Measurements from ENCODE around the gene CTSC.
"Not testable (repeated sequence)": the region's sequence is repeated elsewhere in the genome, so short reads cannot be mapped to it uniquely, and the experiment has no call there.

The CTSC gene

DNA sequence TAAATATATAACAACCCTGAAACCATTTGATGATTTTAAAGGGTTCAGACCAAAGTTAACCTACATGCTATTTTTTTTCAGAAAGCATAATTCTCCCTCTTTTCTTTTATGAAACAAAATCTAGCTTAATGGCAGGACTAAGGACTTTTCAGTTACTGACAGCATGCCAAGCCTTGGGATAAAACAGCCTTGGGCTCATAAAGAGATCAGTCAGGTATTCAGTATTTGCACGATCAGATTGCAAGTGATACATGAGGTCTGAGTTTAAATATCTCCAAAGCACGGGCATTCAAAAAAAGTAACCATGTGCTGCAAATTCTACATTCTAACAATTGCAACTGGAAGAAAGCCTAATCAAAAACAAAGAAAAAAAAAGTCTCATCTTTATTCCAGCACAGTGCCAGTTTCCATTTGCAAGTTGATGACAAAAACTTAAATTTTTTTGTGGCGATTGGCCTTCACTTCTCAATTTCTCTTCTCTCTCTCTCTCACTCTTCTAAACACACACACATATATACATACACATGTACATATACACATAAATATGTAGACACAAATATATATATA lies 60.1 kb downstream of the CTSC start:
- no peak for DNase-seq

DNA sequence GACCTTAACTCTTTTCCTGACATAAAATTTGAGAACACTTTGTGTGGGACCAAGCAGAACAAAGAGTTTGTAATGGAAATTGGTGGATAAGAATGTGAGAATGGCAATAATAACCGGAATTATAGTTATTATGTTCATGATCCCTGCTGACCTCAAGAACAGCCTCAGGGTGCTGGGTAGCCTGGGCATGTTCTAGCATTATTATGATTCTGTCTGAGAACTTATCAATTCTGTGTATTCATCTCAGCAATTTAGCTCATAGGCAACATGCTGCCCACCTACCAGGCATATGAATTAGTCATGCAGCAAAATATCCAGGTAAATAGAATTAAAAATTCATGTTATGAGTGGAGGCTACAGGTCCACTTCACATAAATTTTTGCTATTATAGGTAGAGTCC lies 61.9 kb downstream of the CTSC start:
- no peak for DNase-seq

DNA sequence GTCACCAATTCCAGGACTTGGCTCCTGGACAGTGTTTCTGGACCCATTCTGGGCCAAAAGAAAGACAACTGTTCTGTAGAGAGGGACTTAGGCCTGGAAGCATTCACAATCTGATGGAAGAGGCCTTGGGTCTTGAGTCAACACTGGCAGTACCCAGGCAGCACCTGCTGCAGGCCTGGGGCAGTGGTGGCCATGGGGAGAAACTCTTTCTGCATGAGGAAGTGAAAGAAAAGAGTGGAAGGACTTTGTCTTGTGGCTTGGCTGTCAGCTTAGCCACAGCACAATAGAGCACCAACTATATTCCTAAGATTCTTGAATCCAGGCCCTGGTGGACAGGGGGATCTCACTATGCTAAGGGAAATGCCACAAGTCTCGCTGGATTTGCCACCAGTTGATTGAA lies 70.6 kb downstream of the CTSC start:
- no peak for DNase-seq

DNA sequence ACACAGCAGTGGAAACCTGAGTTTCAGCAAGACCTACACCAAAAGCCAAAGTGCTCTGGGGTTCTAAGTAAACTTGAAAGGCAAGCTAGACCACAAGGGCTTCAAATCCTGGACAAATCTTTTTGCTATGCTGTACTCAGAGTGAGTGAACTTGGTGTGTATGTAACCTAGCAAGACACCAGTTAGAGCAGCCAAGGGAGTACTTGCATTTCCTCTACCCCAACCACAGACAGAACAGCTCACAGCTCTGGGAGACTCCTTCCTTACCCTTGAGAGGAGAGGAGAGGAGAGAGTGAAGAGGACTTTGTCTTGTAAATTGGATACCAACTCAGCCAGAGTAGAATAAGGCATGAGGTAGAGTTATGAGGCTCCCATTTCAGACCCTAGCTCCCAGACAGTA lies 71.4 kb downstream of the CTSC start:
- DNase-seq: no peak

GRCh38 chr11:88259431-88259830 lies 78.1 kb downstream of the CTSC start:
- DNase-seq: no peak

DNA sequence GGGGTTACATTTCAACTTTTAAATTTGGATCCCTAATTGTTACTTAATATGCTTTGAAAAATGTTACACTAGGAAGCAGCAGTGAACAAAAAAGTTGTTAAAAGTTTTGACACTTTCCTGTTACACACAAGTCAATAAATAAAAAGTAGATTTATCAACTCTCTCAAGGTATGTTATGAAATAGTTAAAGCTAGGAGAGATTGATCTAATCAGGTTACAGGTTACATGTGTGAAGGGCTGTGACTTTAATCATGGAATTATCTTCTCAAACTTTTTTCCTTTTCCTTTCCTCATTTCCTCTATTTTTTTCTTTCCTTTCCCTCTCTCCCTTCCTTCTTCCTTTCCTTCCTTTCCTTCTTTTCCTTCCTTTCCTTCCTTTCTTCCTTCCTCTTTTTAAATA lies 85.3 kb downstream of the CTSC start:
- DNase-seq: no peak

DNA sequence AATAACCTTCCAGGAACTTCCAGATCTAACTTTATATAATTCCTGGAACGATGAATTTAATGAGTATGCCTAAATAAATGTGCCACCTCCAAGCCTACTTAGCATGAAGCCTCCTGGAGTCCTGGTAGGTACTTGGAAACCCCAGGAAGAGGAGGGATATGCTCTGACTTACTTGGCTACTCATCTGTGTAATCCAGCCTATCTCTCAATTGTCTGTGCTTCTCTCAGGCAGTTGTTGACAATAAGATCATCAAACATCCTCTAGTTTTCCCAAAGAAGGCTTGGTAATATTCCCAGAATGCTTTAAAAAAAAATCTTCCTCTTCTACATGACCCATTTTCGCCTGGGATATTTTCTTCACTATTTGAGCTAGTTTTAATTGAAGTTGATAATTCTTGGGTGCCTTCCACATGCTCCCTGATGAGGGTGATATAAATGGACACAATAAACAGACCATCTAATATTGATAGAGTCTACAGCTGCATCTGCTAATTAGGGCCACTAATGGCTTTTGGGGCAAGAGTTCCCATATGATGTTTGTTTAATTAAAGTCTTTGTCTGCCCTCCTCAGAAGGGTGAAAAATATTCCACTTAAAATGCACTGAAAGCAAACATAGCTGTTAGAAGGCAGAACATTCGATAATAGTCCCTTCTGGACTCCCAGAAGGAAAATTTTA lies 86.8 kb downstream of the CTSC start:
- no peak for DNase-seq

- no peak for DNase-seq
Measured at GRCh38 chr11:88249706-88250105, 87.8 kb downstream of the CTSC start.

DNA sequence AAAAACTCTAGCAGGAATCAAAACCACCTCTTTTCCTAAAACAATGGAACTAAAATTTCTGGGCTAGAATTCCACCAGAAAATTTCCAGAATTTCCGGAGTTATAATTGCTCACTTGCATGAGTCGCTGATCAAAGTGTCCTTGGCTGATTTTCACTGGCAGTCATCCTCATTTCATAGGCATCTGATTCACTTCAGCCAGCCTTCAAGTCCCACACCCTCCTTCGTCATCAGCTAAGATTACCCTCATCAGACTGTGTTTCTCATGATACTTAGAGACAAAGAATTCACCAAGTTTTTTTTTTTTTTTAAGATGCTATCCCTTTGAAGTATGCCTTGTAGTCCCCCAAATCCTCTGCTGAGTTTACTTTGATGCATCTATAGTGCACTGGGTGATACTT lies 90.8 kb downstream of the CTSC start:
- DNase-seq: no peak

GRCh38 chr11:88245576-88245975 lies 92.0 kb downstream of the CTSC start:
- not testable (repeated sequence) for DNase-seq
